KG1 (cell line): ENCODE data around the gene GOT1.
A peak's percentile ranks its signal among the peaks of the same experiment; 100 is the strongest.

Experiments
- DNase-seq: peaks from one replicate; lab custom pipeline; 2025; lab: John Stamatoyannopoulos, UW

Gene GOT1

DNA sequence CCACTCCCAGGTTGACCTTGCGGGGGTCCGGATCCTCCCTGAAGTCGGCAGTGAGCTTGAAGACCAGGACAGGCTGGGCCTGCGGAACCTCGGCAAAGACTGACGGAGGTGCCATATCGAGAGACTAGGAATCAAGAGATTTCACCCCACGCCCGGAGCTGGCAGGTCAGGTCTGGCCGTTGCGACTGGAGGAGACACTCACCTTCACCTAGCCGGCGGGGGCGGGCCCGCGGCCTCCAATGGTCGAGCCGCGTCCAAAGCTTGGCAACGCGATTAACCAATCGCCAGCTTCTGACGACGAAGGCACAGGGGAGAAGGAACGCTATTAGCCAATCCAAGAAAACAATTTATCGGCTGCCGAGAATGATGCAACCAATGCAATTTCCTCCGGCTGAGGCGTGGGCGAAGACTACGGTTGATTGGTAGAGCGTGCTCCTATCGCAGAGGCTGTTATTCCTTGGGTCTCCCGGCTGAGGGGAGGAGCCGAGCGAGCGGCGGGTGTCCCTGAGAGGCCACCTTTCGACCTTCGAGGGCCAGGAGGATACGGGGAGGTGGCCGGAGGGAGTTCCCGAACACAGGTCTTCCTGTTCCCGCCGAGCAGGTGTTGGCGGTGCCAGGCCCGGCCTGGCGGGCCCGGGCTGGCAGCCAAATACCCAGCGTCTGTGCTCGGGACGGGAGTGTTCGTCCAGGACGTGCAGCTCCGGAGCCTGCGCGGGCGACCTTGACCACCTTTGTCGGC lies at the start of gene GOT1:
Gene GOT1, minus strand, starts transcription at position 174 of the 739 bp plus-strand sequence. Its CDS starts 59 bp downstream, at position 115.
- DNase-seq = peak; percentile 94

DNA sequence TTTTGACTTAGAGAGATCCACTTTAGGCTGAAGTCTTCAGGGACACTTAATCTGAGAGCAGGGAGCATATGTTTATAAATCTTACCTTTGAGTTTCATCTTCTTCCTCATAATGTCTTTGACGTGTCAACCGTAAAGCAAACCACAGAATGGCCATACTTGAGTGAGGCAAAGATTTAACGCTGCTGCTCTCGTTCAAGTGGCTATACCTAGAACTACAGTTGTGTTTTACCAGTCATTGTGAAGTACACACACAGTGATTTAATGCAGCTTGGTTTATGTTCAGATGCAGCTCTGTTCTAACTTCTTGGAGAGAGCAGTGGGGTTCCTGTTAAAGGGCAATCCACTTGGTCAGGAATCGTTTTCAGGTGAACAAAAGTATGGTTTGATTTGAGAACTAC lies 39.9 kb upstream of the GOT1 start:
- no peak for DNase-seq

DNA sequence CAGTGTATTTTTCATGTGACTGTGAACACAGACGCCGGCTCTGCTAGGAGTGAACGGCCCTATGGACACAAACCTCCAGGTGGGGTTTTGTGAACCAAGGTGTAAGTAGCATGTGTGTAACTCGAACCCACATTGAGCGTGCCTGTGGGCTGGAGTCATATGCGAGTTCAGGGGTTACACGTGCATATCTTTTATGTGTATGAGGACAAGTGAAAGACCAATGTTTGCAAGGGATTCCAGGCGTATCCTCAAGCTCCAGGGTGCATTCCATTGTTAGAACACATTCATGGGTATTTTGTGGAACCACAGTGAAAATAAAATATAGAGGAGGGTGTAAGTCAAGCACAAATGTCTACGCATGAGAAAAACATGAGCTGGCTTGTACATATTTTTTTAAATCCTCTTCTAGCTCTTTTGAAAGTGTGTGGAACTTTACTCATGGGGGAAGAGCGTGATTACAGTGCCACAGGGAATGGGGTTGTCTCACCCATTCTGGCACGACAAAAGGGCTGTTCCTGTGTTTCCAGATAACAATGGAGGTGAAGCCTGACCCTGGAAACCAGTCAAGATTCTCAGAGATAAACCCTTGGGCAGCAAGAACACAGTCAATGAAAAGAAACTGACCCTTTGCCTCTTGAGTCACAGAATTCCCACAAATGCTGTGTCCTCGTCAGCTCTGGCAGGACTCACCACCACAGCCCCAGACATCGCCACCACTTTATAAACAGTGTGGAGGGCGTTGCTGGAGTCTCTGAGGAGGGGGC lies 37.0 kb upstream of the GOT1 start:
- no peak for DNase-seq

DNA sequence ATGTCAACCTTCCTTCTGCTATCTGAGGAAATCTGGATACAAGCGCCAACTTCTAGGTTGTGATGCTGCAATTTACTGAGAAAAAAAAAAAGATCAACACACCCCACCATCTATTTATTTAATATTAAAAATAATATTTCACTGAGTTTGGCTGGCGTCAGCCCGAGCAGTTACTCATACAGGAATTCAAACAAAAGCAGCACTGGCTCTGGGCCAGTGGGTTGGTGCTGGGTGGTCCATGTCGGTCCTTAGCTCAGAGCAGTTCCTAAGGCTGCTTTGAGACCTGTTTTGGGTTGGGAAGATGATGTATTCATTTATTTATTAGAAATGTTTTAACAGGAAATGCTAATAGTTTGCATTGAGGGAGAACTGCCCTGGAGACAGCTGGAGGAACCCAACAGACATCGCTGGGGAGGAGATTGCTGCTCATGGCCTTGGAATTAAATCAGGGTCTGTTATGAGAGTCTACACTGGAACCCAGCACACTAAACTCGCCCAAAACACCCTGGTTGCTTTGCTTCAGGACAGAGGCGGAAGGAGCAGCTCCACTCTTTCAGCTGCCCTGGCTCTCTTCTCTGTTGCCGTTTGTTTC lies 36.3 kb upstream of the GOT1 start:
- no peak for DNase-seq

DNA sequence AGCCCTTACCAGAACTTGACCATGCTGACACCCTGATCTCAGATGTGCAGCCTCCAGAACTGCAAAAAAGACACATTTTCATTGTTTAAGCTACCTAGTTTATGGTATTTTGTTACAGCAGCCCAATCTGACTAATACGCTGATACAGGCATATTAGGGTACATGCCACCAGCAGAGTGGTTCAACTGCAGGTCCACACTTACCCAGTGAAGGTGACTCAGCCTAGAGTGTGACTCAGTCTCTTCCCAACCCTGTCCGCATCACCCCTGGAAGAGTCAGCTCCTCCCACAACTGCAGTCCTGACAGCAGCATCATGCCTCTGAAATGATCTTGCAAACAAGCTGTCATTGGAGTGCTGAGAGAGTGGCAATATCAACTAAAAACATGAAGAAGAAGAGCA lies 30.8 kb upstream of the GOT1 start:
- no peak for DNase-seq

DNA sequence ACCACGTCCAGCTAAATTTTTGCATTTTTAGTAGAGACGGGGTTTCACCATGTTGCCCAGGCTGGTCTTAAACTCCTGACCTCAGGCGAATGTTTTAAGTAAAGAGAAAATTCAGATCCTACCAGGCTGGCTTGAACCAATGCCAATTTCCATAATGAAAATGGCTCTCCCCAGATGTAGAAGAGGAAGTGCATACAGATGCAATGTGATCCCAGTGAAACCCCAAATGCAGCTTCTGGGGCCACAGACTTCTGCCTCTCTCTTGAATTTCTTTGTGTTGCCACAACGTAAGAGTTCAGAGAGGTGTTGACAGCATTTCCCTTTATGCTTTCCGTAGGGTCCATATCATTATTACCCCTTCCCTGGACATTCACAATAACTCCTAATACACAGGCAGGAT lies 29.6 kb upstream of the GOT1 start:
- no peak for DNase-seq

DNA sequence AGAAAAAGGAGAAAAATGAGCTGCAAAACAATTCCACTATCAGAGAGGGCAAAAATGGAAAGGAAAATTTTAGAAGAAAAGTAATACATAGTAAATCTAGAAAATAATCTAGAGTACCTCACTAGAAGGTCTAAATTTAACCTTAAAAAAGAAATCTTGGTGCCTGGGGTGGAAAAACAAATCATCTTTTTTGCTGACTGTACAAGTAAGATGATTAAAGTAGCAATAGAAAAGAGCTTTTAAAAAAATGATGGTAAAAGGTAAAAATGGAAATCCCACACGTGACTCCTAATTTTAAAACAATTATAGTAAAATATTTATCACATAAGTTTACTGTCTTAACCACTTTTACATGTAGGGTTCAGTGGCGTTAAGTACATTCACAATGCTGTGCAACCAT lies 28.8 kb upstream of the GOT1 start:
- no peak for DNase-seq

DNA sequence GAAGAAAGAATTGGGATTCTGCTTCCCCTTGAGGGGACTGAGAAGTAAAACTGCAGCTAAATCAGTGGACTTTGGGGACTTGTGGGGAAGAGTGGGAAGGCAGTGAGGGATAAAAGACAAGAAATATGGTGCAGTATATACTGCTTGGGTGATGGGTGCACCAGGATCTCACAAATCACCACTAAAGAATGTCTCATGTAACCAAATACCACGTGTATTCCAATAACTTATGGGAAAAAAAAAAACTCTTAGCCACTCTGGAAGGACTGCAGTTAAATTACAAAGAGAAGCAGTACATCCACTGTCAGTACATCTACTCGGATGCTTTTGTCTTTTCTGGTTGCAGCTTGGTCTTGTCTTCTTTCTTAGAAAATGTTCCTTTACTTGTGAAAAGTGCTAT lies 27.4 kb upstream of the GOT1 start:
- DNase-seq = no peak

DNA sequence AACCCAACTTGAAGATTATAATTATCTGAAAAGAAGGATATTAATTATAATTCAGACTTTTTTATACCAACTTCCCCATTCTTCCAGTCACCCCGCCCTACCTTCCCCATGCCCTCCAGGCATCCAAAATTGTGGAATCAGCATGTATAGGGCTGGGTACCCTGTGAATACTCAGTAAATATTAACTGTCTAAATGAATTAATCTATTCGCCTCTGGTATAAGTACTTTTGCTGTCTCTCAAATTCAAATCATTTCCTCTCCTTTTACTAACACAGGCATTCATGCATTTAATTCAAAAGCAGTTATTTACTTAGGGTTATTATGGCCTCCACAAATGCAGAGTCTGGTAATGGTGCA lies 26.5 kb upstream of the GOT1 start:
- no peak for DNase-seq

DNA sequence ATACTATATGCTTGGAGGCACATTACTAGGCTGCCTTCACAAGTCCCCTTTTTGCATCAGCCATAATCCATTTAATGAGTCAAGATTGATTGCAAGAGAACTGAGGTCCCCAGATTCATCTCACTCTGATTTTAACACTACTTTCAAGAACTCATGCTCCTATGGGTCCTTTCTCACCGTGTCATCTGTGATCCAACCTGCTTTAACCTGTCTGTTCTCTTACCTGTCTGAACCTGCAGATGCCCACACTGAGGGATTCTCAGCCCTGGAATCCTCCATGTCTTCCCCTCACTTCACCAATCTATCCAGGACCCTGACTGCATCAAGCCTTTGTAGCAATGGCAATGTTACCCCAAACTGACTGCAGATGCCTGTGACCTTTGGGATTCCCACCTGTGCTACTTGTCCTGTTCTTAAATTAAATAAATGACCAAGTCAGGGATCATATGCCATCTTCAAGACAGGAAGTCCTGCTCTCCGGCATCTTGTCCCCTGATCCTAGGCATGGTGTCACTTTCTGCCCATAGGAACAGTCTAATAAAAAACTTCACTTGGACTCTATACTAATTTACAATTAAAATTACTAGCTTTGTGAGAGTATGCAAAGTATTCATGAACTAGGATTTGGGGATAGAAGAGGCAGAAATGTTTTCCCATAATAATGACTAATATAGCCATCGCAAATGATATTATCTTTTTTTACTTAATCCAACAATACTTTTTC lies 25.9 kb upstream of the GOT1 start:
- no peak for DNase-seq

DNA sequence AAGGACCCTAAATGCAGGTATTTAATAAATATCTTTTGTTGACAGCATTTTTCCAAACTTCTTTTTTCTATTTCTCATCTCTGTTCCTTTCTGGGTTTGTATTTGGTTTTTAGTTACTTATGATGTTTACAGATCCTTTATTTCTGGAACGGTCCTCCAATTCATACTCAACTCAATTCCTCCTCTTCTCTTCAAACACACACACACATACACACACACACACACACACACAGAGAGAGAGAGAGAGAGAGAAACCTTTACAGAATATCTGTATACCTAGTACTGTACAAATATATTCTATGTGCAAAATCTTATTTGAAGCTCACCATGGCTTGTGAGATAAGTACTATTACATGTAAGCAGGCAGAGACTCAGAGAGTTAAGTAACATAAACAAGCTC lies 21.6 kb upstream of the GOT1 start:
- DNase-seq = no peak

DNA sequence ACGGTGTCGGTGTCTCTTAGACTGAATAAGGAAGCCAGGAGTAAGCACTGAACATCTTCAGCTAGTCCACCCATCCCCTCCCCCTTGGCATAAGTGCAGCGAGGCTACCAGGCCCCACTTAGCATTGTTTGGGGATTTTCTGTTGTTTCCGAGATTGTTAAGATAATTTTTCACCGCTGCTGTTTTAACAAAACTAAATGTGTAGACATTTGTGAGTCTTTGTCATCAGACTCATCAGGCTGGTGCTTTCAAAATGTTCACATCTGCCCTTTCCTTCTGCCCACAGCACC lies 21.0 kb upstream of the GOT1 start:
- DNase-seq = no peak

DNA sequence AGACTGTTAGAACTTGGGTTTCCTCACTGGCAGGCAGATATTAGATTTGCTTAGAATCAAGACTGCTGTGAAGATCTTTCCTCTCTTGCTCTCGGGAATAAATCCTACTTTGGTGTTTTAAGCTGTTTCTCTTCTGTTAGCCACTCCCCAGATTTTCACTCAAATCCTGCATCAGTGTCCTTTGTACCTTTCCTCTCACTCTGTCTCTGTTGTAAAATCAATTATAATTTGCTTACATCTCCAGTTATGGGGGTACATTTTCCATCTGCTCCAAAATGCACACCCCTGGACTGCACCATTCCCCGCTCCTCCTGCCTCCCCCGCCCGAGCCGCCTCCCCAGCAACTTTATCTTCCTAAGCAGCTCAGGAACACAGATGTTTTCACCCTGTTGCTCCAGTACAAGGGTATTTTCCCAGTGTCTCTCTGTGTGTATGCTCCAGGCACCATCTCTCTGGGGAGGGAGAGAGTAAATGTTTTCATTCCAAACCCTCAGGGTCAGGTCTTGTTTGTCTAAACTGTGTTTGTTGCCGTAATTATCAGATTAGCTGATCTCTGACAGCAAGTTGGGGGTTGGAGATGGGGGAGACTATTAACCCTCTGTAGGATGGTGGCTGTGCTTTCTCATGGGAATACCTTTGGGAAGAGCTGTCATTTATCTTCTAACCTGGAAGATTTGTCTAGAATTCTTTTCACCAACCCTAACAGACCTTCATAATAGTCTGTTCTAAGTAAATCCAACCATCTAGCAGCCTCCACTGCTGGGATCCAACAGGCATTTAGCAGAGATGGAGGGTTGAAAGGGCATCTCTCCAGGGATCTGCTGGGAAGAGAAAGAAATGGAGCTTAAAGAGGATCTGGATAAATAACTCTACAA lies 20.4 kb upstream of the GOT1 start:
- no peak for DNase-seq

DNA sequence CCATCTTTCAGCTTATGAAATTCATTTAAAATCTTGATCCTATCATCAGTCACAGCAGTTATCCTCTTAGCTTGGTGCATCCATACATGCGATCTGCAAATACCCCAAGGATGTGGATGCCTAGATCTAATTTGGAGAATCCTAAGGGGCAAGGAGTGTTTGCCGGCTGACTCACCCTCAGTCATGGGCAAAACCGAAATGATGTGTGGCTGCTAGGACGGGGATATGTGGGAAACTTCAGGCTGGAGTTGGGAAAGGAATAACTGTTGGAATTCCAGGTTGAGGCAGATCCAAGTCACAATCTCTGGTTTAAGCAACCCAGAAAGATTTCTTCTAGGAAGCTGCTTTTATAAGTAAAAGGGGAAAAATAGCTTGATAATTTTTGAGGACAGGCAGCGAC lies 19.7 kb upstream of the GOT1 start:
- no peak for DNase-seq

DNA sequence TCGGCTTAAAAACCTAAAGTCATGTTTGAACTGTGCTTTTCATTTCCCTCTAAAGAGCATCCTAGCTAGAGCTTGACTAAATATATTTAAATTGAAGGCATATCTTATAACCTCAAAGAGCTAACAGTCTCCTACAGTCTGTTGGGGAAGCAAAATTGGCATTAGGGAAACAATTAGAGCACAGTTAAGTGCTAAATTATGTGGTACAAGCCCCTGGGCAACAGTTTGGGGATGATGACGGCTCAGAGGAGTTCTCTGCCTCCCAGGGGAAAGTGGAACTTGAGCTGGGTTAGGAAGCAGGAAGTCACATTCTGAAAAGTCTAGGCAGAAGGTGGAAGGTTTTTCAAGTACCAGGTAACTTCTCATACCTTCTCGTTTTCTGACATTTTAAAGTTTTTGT lies 18.6 kb upstream of the GOT1 start:
- no peak for DNase-seq

DNA sequence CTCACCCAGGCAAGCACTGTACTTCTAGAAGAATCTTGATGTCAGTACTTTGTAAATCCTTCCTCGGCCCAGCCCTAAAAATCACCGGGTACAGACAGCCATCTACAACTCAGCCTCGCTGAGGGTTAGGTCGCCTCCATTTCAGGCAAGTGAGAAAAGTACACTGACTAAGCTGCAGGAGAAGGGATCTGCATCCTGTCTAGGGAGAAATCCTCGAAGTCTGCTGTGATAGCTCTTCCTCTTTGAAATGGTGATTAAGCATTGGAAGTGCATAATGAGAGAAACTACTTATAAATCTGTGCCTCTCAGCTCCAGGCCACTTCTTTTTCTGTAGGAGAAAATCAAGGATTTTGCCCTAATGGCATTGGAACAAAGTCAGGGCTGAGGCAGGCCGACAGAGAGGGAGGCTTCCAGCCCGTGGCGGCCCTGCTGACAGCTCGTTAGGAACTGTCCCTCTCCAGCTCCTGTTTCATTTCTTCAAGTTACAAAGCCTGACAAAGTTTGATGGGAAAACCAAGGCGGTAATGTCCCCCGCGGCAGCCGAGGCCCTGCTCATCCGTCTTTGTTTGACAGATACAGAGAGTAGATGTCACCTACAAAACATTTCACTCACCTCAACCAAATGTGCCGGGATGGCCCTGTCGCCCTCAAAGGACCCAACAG lies 14.1 kb upstream of the GOT1 start:
- DNase-seq = no peak

DNA sequence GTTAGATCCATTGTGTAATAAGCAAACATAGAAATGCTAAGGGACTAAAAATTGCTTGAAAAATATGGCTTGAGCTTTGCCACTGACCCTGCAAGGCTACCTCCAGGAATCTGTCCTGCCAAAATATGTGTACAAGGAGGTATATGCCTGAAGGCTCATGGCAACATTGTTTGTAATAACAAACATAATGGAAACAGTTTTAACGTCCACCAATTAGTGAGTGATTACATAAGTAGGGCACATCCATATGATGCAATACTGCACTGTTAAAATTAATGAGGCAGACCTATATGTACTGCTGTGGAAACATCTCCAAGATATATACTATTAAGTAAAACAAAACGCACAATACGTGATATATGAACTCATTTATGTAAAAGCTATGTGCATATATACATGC lies 13.1 kb upstream of the GOT1 start:
- DNase-seq = no peak

DNA sequence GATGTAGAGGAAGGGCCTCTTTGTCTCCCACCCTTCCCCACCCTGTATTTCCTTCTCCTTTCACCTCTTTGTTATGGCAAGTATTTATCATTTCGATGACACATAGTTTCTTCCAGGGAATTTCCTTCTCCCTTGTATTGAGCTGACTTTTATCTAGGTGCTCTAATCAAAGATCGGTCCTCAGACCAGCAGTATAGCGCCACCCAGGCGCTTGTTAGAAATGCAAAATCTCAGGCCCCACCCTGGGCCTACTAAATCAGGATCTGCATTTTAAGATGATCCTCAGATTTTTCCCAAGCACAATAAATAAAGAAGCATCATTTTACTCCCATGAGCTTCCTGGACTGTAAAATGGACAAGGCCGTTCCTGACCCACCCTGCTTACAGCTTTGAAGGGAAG lies 12.0 kb upstream of the GOT1 start:
- DNase-seq = no peak

DNA sequence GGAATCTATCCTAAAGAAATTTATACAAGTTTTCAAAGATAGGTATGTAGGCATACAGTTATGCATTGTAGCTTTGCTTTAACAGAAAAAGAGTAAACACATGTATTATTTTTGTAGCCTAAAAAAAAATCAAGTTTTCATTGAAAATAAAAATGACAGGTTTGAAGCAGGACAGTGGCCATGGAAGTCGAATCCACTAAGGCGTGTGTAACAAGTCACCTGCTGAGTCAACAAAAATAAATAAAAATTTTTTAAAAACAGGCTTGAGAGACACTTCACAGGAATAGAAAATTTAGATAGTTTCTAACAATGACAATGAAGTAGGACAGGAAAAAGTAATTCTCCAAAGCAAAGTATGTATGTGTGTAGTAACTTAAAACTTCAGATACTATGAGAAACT lies 8.5 kb upstream of the GOT1 start:
- DNase-seq = no peak

DNA sequence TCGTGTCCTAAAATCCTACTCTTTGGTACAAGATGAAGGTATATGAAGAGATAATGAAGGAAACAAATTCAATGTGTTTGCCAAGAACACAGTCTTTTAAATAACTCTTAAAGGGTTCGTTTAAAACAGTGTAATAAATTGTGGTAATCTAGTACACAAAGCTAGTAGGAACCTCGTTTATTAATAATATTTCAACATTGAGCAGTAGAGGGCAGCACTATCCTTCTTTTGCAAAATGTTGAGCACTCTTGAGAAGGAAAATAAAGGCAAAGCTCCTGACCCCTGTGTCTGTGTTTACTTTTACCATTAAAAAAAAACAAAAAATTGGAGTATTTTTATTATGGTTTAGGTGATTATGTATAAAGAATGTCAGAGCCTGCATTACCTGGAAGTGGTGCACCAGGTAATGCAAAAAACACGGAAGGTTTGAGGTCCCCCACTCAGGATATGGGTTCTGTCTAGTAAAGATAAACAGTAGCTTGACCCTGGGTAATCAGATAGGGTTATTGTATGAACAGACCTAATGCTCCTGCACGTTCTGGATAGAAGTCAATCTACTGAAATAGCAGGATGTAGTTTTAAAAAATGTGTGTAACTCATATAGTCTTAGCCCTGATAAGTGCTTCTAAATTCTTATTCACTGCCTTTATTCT lies 5.7 kb upstream of the GOT1 start:
- peak; percentile 11 for DNase-seq
